ENCODE data around the gene LRRC3.

DNA sequence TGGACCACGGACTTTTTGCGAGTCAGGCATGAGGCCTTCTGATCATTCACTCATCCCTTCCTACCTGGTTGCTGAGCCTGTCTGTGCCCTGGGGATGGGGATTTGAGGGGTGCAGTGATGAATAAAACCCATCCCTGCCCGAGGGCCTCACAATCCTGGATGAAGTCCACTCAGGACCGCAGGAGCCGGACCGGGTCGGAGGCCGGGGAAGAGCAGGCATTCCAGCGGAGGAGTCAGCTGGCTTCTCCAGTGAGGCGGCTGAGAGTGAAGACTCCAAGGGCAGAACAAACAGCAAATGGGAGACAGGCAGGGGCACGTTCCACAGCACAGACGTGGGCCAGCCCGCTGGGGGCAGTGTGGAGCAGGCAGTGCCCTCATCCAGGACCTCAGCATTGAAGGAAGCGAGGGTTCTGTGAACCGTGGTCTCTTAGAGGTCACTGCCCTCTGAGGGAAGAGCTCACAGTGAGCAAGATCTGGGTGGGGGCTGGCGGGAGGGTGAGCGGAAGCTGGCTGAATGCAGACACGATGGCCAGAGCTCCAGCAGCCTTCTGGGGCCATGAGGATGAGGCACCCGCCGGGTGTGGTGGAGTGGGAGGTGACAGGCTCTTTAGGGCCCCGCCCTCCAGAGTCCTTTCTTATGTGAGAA lies 10.9 kb upstream of the LRRC3 start:
- TF ChIP-seq, protein P1, sequence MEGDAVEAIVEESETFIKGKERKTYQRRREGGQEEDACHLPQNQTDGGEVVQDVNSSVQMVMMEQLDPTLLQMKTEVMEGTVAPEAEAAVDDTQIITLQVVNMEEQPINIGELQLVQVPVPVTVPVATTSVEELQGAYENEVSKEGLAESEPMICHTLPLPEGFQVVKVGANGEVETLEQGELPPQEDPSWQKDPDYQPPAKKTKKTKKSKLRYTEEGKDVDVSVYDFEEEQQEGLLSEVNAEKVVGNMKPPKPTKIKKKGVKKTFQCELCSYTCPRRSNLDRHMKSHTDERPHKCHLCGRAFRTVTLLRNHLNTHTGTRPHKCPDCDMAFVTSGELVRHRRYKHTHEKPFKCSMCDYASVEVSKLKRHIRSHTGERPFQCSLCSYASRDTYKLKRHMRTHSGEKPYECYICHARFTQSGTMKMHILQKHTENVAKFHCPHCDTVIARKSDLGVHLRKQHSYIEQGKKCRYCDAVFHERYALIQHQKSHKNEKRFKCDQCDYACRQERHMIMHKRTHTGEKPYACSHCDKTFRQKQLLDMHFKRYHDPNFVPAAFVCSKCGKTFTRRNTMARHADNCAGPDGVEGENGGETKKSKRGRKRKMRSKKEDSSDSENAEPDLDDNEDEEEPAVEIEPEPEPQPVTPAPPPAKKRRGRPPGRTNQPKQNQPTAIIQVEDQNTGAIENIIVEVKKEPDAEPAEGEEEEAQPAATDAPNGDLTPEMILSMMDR (conservative IDR thresholded peaks at IDR 0.05; ENCODE audit: low read depth, low read length) = no peak
- TF ChIP-seq POLR2A (IDR thresholded peaks at IDR 0.05; ENCODE audit: low read depth, low read length) (no peak), BHLHE40 (IDR thresholded peaks at IDR 0.05; ENCODE audit: low read depth, low read length) (no peak), SMC3 (IDR thresholded peaks at IDR 0.05; ENCODE audit: low read depth, low read length) (no peak), RAD21 (IDR thresholded peaks at IDR 0.05; ENCODE audit: low read length) (no peak), MAFK (IDR thresholded peaks at IDR 0.05; ENCODE audit: low read depth, low read length) (no peak), RFX5 (IDR thresholded peaks at IDR 0.05; ENCODE audit: low read depth, low read length) (no peak)

All from IMR-90 (cell line).